K562 (cell line): Measurements from ENCODE around the gene POLG.

Experiments used
- CBX3 ChIP-seq, 2 experiments: IDR thresholded peaks; 1 replicate in 1 of 2; 2 replicates in 1 of 2; pipeline ENCODE4 v1.6.1; 2012; ENCODE audit warnings: inconsistent platforms in 2 of 2, low read length in 2 of 2, borderline replicate concordance in 1 of 2, control low read depth in 1 of 2
- CSDE1 ChIP-seq, 2 experiments: fragments of 450-650 bp; IDR thresholded peaks; 2 replicates each; pipeline ENCODE4 v1.6.1; 2016; ENCODE audit warnings: mild to moderate bottlenecking in 1 of 2
- L3MBTL2 ChIP-seq: fragments of 450-650 bp; IDR thresholded peaks from 2 replicates; pipeline ENCODE4 v1.6.1; 2016; ENCODE audit warnings: mild to moderate bottlenecking, moderate library complexity
- NFYB ChIP-seq: IDR thresholded peaks from 2 replicates; pipeline ENCODE4 v1.6.1; 2011; ENCODE audit warnings: mild to moderate bottlenecking, moderate library complexity; ENCODE audit not compliant: insufficient read length; ENCODE audit errors: extremely low read depth
- ZNF121 ChIP-seq: sonication (generic); formaldehyde crosslinking; conservative IDR thresholded peaks from 2 replicates; pipeline ENCODE4 v1.8.0; 2022; ENCODE audit warnings: missing genetic modification reagents
- ZNF644 ChIP-seq: fragments of 200-800 bp; sonication (Bioruptor generic); IDR thresholded peaks from 2 replicates; pipeline ENCODE4 v1.6.1; 2016; ENCODE audit warnings: low read depth, missing genetic modification characterization, missing compliant biosample characterization
- ZNF785 ChIP-seq: fragments of 250-450 bp; sonication (Bioruptor Pico); IDR thresholded peaks from 2 replicates; pipeline ENCODE4 v1.4.0; 2020; ENCODE audit warnings: mild to moderate bottlenecking
- TF ChIP-seq, protein P1 (sequence below), 3 experiments: IDR thresholded peaks in 2 of 3; conservative IDR thresholded peaks in 1 of 3; 2 replicates each; pipeline ENCODE4 v1.5.1; 2011 to 2012; ENCODE audit warnings: low read length in 3 of 3, mild to moderate bottlenecking in 3 of 3, control low read depth in 2 of 3, improper control_type of control experiment in 1 of 3, inconsistent platforms in 1 of 3, low read depth in 1 of 3, mixed read lengths in 1 of 3, moderate library complexity in 1 of 3; ENCODE audit not compliant: insufficient read depth in 2 of 3

DNA sequence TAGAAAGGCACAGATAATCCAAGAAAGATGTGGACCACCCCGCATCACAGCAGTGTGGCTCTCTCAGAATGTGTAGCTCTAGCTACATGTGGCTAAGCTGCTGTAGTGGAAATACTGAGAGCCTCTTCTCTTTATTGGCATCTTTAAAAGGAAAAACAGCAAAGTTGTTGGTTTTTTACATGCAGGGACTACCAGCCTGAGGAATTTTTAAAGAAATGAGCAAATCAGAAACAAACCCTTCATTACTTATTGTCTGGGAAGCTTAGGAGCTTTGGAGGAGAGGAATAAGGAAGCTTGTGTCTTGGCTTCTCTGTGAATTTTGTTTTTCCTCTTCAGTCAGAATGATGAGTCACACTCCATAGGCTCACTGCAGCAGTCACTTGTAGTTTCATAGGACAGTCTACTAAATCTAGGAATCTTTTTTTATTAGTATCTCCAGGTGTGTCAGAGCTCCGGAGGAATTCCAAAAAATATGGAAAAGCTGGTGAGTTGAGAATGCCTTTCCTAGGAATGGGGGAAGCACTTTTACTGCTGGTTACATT, 27.5 kb downstream of the POLG start:
- TF ChIP-seq NFYB: no peak
- TF ChIP-seq ZNF785 (CRISPR knock-in tag): no peak
- TF ChIP-seq CSDE1 (IDR thresholded peaks at IDR 0.05): no peak
- TF ChIP-seq ZNF644 (tag): no peak
- no peak for TF ChIP-seq L3MBTL2
- TF ChIP-seq, protein P1, sequence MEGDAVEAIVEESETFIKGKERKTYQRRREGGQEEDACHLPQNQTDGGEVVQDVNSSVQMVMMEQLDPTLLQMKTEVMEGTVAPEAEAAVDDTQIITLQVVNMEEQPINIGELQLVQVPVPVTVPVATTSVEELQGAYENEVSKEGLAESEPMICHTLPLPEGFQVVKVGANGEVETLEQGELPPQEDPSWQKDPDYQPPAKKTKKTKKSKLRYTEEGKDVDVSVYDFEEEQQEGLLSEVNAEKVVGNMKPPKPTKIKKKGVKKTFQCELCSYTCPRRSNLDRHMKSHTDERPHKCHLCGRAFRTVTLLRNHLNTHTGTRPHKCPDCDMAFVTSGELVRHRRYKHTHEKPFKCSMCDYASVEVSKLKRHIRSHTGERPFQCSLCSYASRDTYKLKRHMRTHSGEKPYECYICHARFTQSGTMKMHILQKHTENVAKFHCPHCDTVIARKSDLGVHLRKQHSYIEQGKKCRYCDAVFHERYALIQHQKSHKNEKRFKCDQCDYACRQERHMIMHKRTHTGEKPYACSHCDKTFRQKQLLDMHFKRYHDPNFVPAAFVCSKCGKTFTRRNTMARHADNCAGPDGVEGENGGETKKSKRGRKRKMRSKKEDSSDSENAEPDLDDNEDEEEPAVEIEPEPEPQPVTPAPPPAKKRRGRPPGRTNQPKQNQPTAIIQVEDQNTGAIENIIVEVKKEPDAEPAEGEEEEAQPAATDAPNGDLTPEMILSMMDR (IDR thresholded peaks at IDR 0.05 in 2 of 3, conservative IDR thresholded peaks at IDR 0.05 in 1 of 3; ENCODE audit: insufficient read depth in 2 of 3, low read depth in 1 of 3, low read length in 3 of 3): no peak
- no peak for TF ChIP-seq ZNF121 (CRISPR knock-in tag)
- no peak for TF ChIP-seq CBX3 (IDR thresholded peaks at IDR 0.05; ENCODE audit: borderline replicate concordance in 1 of 2, low read length in 2 of 2)
